NCI-H128 (cell line): ENCODE data around the gene HENMT1.
"Not testable (repeated sequence)": the region's sequence is repeated elsewhere in the genome, so short reads cannot be mapped to it uniquely, and the experiment has no call there.

Experiments used
- DNase-seq: peaks from one replicate; lab custom pipeline; 2025; ENCODE audit not compliant: unreplicated experiment; lab: John Stamatoyannopoulos, UW

HENMT1 gene

GRCh38 chr1:108661030-108661609 lies at the start of gene HENMT1:
TSS of gene HENMT1 (minus strand) at chr1:108661093. CDS start at chr1:108659884, 1,209 bp downstream.
- DNase-seq = peak; percentile 58

GRCh38 chr1:108708691-108709660 lies 48.1 kb upstream of the HENMT1 start:
- no peak for DNase-seq

DNA sequence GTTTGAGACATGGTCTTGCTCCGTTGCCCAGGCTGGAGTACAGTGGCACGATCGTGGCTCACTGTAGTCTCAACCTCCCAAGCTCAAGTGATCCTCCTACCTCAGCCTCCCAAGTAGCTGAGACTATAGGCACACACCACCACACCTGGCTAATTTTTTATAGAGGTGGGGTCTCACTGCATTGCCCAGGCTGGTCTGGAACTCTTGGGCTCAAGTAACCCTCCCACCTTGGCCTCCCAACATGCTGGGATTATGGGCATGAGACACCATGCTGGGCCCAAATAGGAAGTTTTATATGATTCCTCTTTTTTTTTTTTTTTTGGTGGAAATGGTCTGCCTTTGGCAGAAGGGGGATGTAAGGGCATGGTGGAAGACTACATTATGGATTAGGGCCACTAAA lies 45.8 kb upstream of the HENMT1 start:
- DNase-seq = no peak

DNA sequence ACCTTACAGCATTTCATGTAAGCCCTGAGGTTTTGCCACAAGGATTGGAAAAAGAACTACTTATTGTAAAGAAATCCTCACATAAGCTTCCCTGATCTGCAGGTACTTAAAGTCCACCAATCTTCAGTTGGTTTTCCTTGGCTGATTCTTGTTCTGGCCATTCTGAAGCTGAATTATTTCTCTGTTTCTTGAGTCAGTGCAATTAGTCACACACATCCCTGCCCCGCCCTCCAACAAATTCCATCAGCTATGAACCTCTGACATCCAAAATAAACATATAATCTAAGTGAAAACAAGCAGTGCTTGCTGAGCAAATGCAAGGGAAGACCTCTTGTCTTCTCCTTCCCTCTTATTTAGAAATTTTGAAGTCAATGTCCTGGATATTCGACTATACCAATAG lies 43.6 kb upstream of the HENMT1 start:
- no peak for DNase-seq

GRCh38 chr1:108703939-108704338 lies 43.0 kb upstream of the HENMT1 start:
- no peak for DNase-seq

DNA sequence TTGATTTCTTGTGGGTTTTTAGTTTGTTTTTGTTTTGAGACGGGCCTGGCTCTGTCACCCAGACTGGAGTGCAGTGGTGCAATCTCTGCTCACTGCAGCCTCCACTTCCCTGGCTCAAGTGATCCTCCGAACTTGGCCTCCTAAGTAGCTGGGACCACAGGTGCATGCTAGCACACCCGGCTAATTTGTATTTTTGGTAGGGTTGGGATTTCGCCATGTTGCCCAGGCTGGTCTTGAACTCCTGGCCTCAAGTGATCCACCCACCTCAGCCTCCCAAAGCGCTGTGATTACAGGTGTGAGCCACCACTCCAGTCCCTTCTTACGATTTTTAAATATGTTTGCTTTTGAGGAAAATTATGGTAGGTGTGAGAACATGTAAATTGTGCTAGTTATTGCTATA lies 41.2 kb upstream of the HENMT1 start:
- not testable (repeated sequence) for DNase-seq

- DNase-seq = no peak
Observed at GRCh38 chr1:108701176-108701849, 40.4 kb upstream of the HENMT1 start.

- no peak for DNase-seq
Observed at GRCh38 chr1:108699375-108700332, 38.8 kb upstream of the HENMT1 start.

DNA sequence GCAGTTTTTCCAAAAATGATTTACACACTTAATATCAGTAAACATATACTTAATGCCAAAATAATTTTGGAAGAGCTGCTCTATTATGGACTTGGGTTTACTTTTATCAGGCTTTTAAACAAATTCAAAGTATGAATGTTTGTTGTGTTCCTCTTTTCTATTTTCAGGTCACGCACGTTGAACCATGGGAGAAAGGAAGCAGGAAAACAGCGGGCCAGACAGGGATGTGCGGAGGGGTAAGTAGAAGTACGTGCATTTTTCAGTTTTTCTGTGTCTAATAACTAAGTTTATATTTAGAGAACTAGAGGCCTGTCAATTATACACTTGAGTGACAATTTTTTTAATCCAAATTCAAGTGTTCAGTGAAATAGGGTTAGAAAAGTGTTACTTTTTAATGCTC lies 34.6 kb upstream of the HENMT1 start:
- DNase-seq = no peak

GRCh38 chr1:108692724-108693655 lies 32.1 kb upstream of the HENMT1 start:
- DNase-seq = peak; percentile 27

- peak; percentile 79 for DNase-seq
Observed at GRCh38 chr1:108691942-108692723, 31.2 kb upstream of the HENMT1 start, which contains the start of gene PRPF38B. TSS of gene PRPF38B (plus strand) at chr1:108692310. CDS start at chr1:108692592, 282 bp downstream.

DNA sequence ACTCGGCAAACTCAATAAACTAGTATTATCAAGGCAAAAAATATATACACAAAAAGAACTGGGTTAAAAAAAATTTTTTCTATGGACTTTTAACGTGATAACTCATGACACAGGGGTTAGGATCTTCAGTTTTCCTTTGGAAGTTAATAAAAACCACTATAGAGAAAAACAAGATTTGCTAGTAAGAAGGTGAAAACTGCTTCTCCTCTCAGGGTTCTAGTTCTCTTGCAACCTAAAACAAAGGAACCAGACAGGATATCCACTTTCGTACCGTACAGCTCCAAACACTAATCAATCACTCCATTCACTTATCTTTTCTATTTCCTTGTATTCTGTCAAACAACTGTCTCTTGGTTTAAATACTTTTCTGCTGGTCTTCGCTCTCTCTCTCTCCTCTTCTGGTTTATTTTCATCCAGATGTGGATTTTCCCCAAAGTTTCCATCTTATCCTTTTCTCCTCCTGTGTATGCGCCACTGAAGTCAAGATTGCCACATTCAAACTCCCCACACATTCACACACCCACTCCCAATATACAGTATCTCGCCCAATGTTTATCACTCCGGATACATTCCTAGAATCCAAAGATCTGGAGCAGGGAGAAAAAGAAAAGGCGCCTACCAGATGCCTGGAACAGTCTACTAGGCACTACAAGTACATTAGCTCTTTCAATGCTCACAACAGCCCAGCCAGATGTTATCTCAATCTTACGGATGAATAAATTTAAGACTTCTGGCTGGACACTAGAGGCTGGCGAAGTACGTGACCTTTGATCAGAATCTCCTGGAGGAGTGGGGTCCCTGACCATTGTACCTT lies 30.4 kb upstream of the HENMT1 start:
- DNase-seq = no peak

- no peak for DNase-seq
Observed at GRCh38 chr1:108686614-108687313, 25.9 kb upstream of the HENMT1 start.

DNA sequence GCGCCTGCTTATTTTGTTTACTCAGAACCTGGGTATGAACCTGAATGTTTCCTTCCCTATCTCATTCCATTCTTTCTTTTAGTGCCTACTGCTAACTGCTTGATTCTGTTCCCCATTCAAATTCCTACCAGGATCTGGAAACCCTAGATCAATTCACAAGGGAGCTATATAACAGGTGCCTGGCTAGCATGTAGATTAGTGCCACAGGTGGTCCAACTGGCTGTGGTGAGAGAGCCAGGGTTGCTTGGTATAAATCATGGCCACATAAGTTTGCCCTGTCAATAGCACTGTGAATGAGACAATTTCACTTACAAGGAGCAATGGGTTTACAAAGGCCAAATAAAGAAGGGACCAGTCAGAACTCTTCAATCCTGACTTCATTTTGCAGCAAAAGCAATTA lies 24.6 kb upstream of the HENMT1 start:
- DNase-seq = no peak

DNA sequence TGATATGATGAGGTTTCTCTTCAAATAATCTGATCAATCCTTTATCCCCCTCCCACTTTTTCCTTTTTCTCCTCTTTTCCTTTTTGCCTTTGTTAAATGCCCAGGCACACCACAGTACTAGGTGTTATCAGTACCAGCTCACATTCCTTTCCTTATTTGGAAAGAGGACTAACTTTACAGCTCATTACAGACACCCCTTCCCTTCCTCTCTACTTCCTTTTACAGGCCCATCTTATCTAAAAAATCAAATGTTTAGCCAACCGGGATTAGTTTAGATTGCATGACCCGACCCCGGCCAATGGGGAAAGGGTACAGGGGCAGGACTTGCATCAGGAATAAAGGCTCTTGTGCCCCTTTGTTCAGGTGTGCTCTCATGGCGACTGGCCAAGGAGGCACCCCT lies 20.8 kb upstream of the HENMT1 start:
- not testable (repeated sequence) for DNase-seq

DNA sequence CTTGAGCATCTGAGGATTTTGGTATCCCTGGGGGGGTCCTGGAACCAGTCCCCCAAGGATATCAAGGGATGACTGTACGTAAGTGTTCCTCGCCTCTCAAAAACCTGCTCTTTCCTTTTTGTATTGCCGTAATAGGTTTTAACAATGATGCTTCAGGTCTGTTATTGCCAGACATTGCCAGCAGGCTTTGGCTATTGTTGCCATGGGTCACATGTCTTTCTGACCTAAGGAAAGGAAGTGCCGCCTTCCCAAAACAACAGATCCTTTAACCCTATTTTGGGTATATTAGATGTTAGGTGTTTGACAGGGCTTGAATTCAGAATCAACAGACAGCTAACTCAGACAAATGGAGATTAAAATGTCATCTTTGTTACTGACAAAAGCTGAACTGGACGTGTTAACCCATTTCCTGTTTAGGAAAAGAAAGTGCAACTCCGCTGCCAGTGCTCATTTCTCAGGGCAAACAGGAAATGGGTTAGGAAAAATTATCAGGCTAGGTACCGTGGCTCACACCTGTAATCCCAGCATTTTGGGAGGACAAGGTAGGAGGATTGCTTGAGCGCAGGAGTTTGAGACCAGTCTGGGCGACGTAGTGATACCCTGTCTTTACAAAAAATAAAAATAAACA lies 18.8 kb upstream of the HENMT1 start:
- no peak for DNase-seq

GRCh38 chr1:108678706-108679105 lies 17.8 kb upstream of the HENMT1 start:
- DNase-seq = no peak
